Panc1 (cell line): ENCODE results near the gene PSMA6. TPM values are rescaled to one million over a fixed set of nuclear protein-coding genes. Genes with fewer than 3 reads are reported as not detected.

Experiments used
- ATAC-seq: fragments of 200-7000 bp; cut with Tn5 transposase; 2 replicates; pipeline ENCODE4 v1.9.1; 2020; ENCODE audit warnings: mild to moderate bottlenecking, moderate library complexity
- BruUV-seq: library from RNA; stranded (reverse); fragments of 400-500 nt; replicated peaks from 2 replicates; lab custom pipeline; 2021; lab: Mats Ljungman, UMichigan
- CTCF ChIA-PET: fragments of 300-600 bp; sonication (Branson Sonifier 250); formaldehyde crosslinking; loops from one replicate; lab custom pipeline; 2022; ENCODE audit warnings: antibody characterized with exemption; lab: Charles Lee
- POLR2A ChIA-PET: fragments of 300-600 bp; sonication (Branson Sonifier 250); formaldehyde crosslinking; loops from one replicate; lab custom pipeline; 2022; ENCODE audit warnings: antibody characterized with exemption; lab: Charles Lee
- DNase-seq: peaks from one replicate; pipeline ENCODE4 v3.0.0-alpha.2; 2010; ENCODE audit warnings: low read depth, low spot score
- H3K27ac ChIP-seq: 2 replicates; pipeline ENCODE4 v1.5.1; 2011; ENCODE audit warnings: mild to moderate bottlenecking, low read length, inconsistent platforms
- H3K27me3 ChIP-seq: fragments of 200-500 bp; sonication (Bioruptor generic); 2 replicates; pipeline ENCODE4 v1.6.0; 2014; ENCODE audit warnings: low read length, inconsistent platforms; ENCODE audit not compliant: control insufficient read depth, insufficient read depth
- H3K36me3 ChIP-seq: fragments of 200-500 bp; sonication (Bioruptor generic); 2 replicates; pipeline ENCODE4 v1.5.1; 2014; ENCODE audit warnings: inconsistent platforms, mild to moderate bottlenecking, low read length, moderate library complexity; ENCODE audit not compliant: control insufficient read depth, insufficient read depth
- H3K4me1 ChIP-seq: 2 replicates; pipeline ENCODE4 v1.5.1; 2011; ENCODE audit warnings: inconsistent platforms, mild to moderate bottlenecking, low read length, moderate library complexity; ENCODE audit not compliant: control insufficient read depth, insufficient read depth
- H3K4me3 ChIP-seq, 2 experiments: 2 replicates each; pipeline ENCODE4 v1.5.1; 2011 to 2012; ENCODE audit warnings: low read depth in 2 of 2, low read length in 2 of 2, mild to moderate bottlenecking in 2 of 2, inconsistent platforms in 1 of 2, moderate library complexity in 1 of 2
- H3K9me3 ChIP-seq: fragments of 200-500 bp; sonication (Bioruptor generic); 2 replicates; pipeline ENCODE4 v1.5.1; 2014; ENCODE audit warnings: low read depth, mild to moderate bottlenecking, inconsistent platforms, low read length, moderate library complexity; ENCODE audit not compliant: control insufficient read depth, insufficient read depth
- POLR2AphosphoS5 ChIP-seq: IDR thresholded peaks from 2 replicates; pipeline ENCODE4 v1.6.1; 2012; ENCODE audit warnings: mild to moderate bottlenecking, low read depth, low read length, moderate library complexity
- REST ChIP-seq, 2 experiments: IDR thresholded peaks; 2 replicates each; pipeline ENCODE4 v1.6.1; 2011 to 2012; ENCODE audit warnings: low read depth in 2 of 2, control low read depth in 1 of 2, low read length in 1 of 2, mild to moderate bottlenecking in 1 of 2, moderate library complexity in 1 of 2; ENCODE audit not compliant: insufficient read depth in 1 of 2
- SIN3A ChIP-seq: IDR thresholded peaks from 2 replicates; pipeline ENCODE4 v1.6.1; 2012; ENCODE audit warnings: low read depth, mild to moderate bottlenecking, low read length, moderate library complexity, borderline replicate concordance; ENCODE audit not compliant: insufficient read depth
- TCF7L2 ChIP-seq: IDR thresholded peaks from 2 replicates; pipeline ENCODE4 v1.6.1; 2011; ENCODE audit warnings: mild to moderate bottlenecking, low read depth, low read length, inconsistent platforms
- in situ Hi-C: cut with HindIII; loops from 2 replicates; pipeline ENCODE4 v1.10.0; 2016; ENCODE audit warnings: low sequenced_read_pairs, low pct_unique_long_range_greater_than_20kb
- intact Hi-C: fragments of 100-400 bp; cut with micrococcal nuclease; formaldehyde crosslinking; loops from one replicate; pipeline ENCODE4 v1.10.0; 2022; ENCODE audit not compliant: unreplicated experiment
- total RNA-seq: library from RNA; stranded (reverse); gene quantifications from one replicate; pipeline ENCODE4 v1.2.1, GENCODE V29; 2021; ENCODE audit not compliant: unreplicated experiment
- TF ChIP-seq, protein P1 (sequence below): fragments of 450-650 bp; IDR thresholded peaks from 2 replicates; pipeline ENCODE4 v1.5.1; 2017; ENCODE audit warnings: mild to moderate bottlenecking

PSMA6 gene
- total RNA-seq, 1 experiment from 2014 or later: 197 TPM

GRCh38 chr14:35303149-35303935 lies 11.2 kb downstream of the PSMA6 start:
- BruUV-seq: TSS peak; percentile 3
- no peaks in the 10 kb centered on the region for H3K27me3 ChIP-seq
- H3K4me3 ChIP-seq: no peak overlapping the region
- intact Hi-C loops (no loop called here), in situ Hi-C loops (no loop called here)
- no peak for DNase-seq
- TF ChIP-seq POLR2AphosphoS5: no peak
- TF ChIP-seq, protein P1, sequence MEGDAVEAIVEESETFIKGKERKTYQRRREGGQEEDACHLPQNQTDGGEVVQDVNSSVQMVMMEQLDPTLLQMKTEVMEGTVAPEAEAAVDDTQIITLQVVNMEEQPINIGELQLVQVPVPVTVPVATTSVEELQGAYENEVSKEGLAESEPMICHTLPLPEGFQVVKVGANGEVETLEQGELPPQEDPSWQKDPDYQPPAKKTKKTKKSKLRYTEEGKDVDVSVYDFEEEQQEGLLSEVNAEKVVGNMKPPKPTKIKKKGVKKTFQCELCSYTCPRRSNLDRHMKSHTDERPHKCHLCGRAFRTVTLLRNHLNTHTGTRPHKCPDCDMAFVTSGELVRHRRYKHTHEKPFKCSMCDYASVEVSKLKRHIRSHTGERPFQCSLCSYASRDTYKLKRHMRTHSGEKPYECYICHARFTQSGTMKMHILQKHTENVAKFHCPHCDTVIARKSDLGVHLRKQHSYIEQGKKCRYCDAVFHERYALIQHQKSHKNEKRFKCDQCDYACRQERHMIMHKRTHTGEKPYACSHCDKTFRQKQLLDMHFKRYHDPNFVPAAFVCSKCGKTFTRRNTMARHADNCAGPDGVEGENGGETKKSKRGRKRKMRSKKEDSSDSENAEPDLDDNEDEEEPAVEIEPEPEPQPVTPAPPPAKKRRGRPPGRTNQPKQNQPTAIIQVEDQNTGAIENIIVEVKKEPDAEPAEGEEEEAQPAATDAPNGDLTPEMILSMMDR: no peak
- TF ChIP-seq SIN3A: no peak
- H3K4me1 ChIP-seq: peaks cover 3% of the 10 kb centered on the region; the same call in 1 of the 2 replicates
- no peak overlapping the region for H3K27ac ChIP-seq
- ChIA-PET POLR2A (interaction anchor here (0.5 to 0.6 kb wide), 2 partner anchors 63 to 96 kb away, joined by 3 read pairs; no protein-coding TSS in a partner anchor), CTCF (interaction anchor here (0.5 to 0.7 kb wide), 2 partner anchors 34 to 42 kb away, joined by 3 to 4 read pairs; no protein-coding TSS in a partner anchor)
- H3K9me3 ChIP-seq: no peaks in the 10 kb centered on the region
- no peak for ATAC-seq
- H3K36me3 ChIP-seq: no peaks in the 10 kb centered on the region; the same call in 1 of the 2 replicates

DNA sequence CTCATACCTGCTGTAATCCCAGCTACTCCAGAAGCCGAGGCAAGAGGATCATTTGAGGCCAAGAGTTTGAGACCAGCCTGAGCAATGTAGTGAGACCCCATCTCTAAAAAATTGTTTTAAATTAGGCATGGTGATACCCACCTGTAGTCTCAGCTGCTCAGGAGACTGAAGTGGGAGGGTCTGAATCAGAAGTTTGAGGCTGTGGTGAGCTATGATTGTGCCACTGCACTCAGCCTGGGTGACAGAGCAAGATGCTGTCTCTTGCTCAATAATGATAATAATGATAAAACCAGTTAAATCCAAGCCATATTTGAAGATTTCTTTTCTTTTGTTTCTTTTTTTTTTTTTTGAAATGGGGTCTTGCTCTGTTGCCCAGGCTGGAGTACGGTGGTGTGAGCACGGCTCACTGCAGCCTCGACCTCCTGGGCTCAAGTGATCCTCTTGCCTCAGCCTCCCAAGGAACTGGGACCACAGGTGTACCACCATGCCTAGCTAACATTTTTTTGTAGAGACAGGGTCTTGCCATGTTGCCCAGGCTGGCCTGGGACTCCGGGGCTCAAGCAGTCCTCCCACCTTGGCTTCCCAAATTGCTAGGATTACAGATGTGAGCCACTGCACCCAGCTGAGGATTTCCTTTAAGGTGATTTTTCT lies 12.8 kb downstream of the PSMA6 start:
- H3K9me3 ChIP-seq: no peaks in the 10 kb centered on the region
- POLR2A ChIA-PET: interaction anchor here (0.6 kb wide), 1 partner anchor 87 kb away, joined by 5 read pairs; no protein-coding TSS in a partner anchor
- BruUV-seq: no TSS peak
- no peak for TF ChIP-seq REST (IDR thresholded peaks at IDR 0.05; ENCODE audit: insufficient read depth in 1 of 2, low read depth in 2 of 2, low read length in 1 of 2)
- TF ChIP-seq TCF7L2: no peak
- TF ChIP-seq POLR2AphosphoS5: no peak
- TF ChIP-seq, protein P1: no peak
- no peak for TF ChIP-seq SIN3A
- no peak overlapping the region for H3K27ac ChIP-seq
- no peaks in the 10 kb centered on the region; the same call in 1 of the 2 replicates for H3K4me1 ChIP-seq
- no peak overlapping the region for H3K4me3 ChIP-seq
- DNase-seq (no peak), ATAC-seq (no peak)
- H3K27me3 ChIP-seq: no peaks in the 10 kb centered on the region
- in situ Hi-C loops (no loop called here), intact Hi-C loops (no loop called here)
- CTCF ChIA-PET: interaction anchor here (0.7 kb wide), 1 partner anchor 24 kb away, joined by 3 read pairs; no protein-coding TSS in a partner anchor
- H3K36me3 ChIP-seq: peaks cover 5% of the 10 kb centered on the region; the same call in 1 of the 2 replicates
